D721Med (cell line): ENCODE data around the gene NKTR.
A peak's percentile ranks its signal among the peaks of the same experiment; 100 is the strongest.

ENCODE experiments used
- DNase-seq: peaks from one replicate; pipeline ENCODE4 v3.0.0; 2011; ENCODE audit warnings: low spot score; ENCODE audit not compliant: insufficient read length
- FAIRE-seq: peaks from 2 replicates; lab custom pipeline; 2011; peaks lifted over from hg19 to GRCh38; lab: Jason Lieb, UNC
- TF ChIP-seq, protein P1 (sequence below): IDR thresholded peaks from 2 replicates; pipeline ENCODE4 v1.5.1; 2012; ENCODE audit warnings: mild to moderate bottlenecking, control low read depth; ENCODE audit not compliant: insufficient read depth; ENCODE audit errors: missing control alignments

NKTR gene

DNA sequence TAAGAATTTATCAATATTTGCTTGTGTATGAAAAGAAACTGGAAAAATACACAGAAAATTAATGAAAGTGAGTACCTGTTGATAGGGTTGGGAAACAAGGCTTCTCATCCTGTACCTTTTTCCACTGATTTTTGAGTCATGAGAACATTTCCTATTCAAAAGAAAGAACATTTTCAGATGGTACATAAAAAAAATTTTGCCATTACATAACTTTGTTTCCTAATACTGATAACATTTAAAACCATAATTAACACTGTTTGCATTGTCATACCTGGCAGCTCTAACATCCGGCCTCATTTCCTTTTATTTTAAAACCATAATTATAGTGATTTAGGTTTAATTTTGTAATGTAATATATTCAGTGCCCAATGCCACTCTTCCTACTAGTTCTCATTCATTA lies 11.7 kb downstream of the NKTR start:
- no peak for FAIRE-seq
- TF ChIP-seq, protein P1, sequence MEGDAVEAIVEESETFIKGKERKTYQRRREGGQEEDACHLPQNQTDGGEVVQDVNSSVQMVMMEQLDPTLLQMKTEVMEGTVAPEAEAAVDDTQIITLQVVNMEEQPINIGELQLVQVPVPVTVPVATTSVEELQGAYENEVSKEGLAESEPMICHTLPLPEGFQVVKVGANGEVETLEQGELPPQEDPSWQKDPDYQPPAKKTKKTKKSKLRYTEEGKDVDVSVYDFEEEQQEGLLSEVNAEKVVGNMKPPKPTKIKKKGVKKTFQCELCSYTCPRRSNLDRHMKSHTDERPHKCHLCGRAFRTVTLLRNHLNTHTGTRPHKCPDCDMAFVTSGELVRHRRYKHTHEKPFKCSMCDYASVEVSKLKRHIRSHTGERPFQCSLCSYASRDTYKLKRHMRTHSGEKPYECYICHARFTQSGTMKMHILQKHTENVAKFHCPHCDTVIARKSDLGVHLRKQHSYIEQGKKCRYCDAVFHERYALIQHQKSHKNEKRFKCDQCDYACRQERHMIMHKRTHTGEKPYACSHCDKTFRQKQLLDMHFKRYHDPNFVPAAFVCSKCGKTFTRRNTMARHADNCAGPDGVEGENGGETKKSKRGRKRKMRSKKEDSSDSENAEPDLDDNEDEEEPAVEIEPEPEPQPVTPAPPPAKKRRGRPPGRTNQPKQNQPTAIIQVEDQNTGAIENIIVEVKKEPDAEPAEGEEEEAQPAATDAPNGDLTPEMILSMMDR: no peak
- no peak for DNase-seq

DNA sequence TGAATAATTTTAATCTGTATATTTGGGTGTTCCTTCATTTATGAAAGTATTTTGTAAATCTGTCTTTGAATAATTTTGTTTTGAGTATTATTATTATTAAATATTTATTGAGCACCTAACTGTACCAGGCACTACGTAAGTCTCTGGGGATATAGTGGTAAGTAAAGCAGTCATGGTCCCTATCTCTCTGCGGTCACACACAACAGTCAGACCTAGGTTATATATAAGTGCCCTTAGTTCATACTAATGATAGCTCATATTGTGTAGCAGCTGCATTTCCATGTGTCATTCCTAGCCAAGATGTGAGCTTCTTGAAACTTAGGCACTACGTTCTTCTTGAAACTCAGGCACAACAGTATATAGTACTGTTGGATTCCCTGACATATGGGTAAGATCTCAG lies 12.4 kb downstream of the NKTR start:
- TF ChIP-seq, protein P1: no peak
- FAIRE-seq (no peak), DNase-seq (no peak)

DNA sequence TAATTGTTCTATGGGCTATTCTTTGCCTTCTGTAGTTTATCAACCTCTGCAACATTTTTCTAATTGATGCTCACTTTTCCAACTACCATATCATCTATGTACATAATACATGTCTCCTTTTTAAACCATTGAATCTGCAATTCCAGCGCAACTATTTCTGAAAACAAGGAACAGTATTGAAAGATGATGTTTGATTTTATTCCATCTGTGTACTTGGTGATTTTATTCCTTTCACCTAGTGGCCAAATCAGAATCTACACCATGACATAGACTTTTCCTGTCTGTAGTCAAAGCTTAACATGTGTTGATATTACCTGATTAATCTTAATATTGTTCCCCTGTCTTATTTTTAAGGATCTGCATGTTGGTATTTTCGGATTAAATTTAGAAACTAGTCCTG lies 13.0 kb downstream of the NKTR start:
- DNase-seq: no peak
- TF ChIP-seq, protein P1: peak; percentile 1
- FAIRE-seq: peak; percentile 25

DNA sequence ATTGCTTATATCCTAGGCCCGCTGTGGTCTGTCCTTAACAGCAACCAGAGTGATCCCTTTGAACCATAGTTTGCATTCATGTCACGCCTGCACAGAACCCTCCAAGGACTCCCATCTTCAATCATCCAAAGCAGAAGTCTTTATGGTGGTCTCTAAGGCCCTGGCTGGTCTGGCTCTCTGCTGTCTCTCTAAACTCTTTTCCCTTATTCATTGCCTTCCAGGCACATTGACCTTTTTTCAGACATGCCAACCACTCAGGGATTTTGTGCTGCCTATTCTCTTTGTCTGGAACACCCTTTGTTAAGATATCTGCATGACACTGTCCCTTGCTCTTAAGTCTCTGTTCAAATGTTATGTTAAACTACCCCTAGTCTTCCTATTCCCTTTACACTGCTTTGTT lies 31.1 kb downstream of the NKTR start:
- TF ChIP-seq, protein P1: no peak
- DNase-seq (no peak), FAIRE-seq (no peak)

DNA sequence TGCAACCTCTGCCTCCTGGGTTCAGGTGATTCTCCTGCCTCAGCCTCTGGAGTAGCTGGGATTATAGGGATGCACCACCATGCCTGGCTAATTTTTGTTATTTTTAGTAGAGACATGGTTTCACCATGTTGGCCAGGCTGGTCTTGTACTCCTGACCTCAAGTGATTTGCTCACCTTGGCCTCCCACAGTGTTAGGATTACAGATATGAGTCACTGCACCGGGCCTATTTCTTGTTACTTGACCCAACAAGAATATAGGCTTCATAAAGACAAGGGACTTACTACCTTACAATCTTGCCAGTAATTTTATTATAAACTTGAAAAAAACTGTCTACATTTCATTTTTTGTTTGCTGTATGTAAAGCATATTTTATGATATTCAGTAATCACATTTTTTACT lies 31.7 kb downstream of the NKTR start:
- FAIRE-seq: no peak
- DNase-seq: no peak
- TF ChIP-seq, protein P1: no peak

DNA sequence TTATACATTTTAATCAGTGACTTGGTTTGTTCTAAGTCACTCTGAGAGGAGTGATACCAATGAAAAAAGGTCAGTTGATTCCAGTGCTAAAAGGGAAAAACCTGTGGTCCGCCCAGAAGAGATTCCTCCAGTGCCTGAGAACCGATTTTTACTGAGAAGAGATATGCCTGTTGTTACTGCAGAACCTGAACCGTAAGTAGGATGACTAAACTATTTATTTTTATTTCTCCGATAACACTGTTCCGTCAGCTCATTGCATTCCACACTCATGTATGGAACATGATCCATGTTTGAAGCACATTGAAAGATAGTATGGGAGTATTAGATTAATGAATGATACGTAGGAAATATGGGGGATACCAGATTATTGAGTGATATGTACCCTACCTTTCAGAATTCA lies 33.1 kb downstream of the NKTR start:
- FAIRE-seq (no peak), DNase-seq (no peak)
- TF ChIP-seq, protein P1: no peak

DNA sequence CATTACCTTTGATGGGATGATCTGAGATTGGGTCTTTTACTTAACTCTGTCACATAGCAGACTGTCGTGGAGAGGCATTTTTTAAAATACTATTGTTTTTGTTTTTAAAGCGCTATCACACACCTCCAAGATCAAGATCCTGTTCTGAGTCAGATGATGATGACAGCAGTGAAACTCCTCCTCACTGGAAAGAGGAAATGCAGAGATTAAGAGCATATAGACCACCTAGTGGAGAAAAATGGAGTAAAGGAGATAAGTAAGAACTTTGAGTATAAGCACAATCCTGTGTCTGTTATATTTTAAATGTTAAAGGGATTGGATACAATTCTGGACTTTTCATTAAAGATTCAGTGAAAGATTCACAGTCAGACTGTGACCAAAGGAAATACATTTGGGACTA lies 34.6 kb downstream of the NKTR start:
- TF ChIP-seq, protein P1: no peak
- DNase-seq (no peak), FAIRE-seq (no peak)
